GM23338 (cell line): Measurements from ENCODE around the gene CLASRP. TPM values are rescaled to one million over a fixed set of nuclear protein-coding genes. Genes with fewer than 3 reads are reported as not detected.
"Not testable (repeated sequence)": the region's sequence is repeated elsewhere in the genome, so short reads cannot be mapped to it uniquely, and the experiment has no call there.

Experiments used
- ATAC-seq: fragments of 200-7000 bp; cut with Tn5 transposase; 3 replicates; pipeline ENCODE4 v1.9.1; 2020
- DNase-seq: peaks from one replicate; pipeline ENCODE4 v3.0.0-alpha.2; 2015; ENCODE audit warnings: low spot score
- H2AFZ ChIP-seq: fragments of 200-600 bp; sonication (generic); 2 replicates; pipeline ENCODE4 v1.8.0; 2016; ENCODE audit warnings: antibody characterized with exemption, mild to moderate bottlenecking, moderate library complexity
- H3F3A ChIP-seq: fragments of 200-600 bp; sonication (generic); replicated peaks from 2 replicates; pipeline ENCODE4 v1.8.0; 2017; ENCODE audit warnings: antibody characterized with exemption, mixed run types, low read depth
- H3K27ac ChIP-seq: fragments of 200-600 bp; sonication (generic); 2 replicates; pipeline ENCODE4 v1.6.1; 2016; ENCODE audit warnings: low read depth
- H3K27me3 ChIP-seq: fragments of 200-600 bp; sonication (generic); 2 replicates; pipeline ENCODE4 v1.8.0; 2016; ENCODE audit warnings: mild to moderate bottlenecking, mixed run types, moderate library complexity; ENCODE audit not compliant: insufficient read depth
- H3K36me3 ChIP-seq: fragments of 200-600 bp; sonication (generic); 2 replicates; pipeline ENCODE4 v1.8.0; 2016; ENCODE audit warnings: mild to moderate bottlenecking; ENCODE audit not compliant: insufficient read depth
- H3K4me1 ChIP-seq: fragments of 200-600 bp; sonication (generic); 2 replicates; pipeline ENCODE4 v1.8.0; 2016; ENCODE audit warnings: mild to moderate bottlenecking, moderate library complexity; ENCODE audit not compliant: insufficient read depth
- H3K4me2 ChIP-seq: fragments of 200-600 bp; sonication (generic); 2 replicates; pipeline ENCODE4 v1.7.1; 2017; ENCODE audit warnings: mixed run types
- H3K4me3 ChIP-seq: fragments of 200-600 bp; sonication (generic); 2 replicates; pipeline ENCODE4 v1.6.1; 2016; ENCODE audit warnings: mixed run types
- H3K79me2 ChIP-seq: fragments of 200-600 bp; sonication (generic); replicated peaks from 2 replicates; pipeline ENCODE4 v1.8.0; 2017; ENCODE audit warnings: mild to moderate bottlenecking; ENCODE audit not compliant: insufficient read depth
- H3K9me2 ChIP-seq: fragments of 200-600 bp; sonication (generic); 2 replicates; pipeline ENCODE4 v1.8.0; 2017; ENCODE audit not compliant: insufficient read depth
- H4K20me1 ChIP-seq: fragments of 200-600 bp; sonication (generic); replicated peaks from 2 replicates; pipeline ENCODE4 v1.8.0; 2017; ENCODE audit warnings: mild to moderate bottlenecking; ENCODE audit not compliant: insufficient read depth
- H3K27ac Mint-ChIP-seq: 2 replicates; pipeline ENCODE4 v1.8.0; 2020; ENCODE audit warnings: inconsistent platforms, mild to moderate bottlenecking, moderate library complexity, mixed read lengths
- H3K27me3 Mint-ChIP-seq: 3 replicates; pipeline ENCODE4 v1.8.0; 2022; ENCODE audit warnings: low read depth, mild to moderate bottlenecking, moderate library complexity, mixed read lengths, inconsistent platforms; ENCODE audit not compliant: insufficient read depth, poor library complexity
- H3K36me3 Mint-ChIP-seq: 3 replicates; pipeline ENCODE4 v1.8.0; 2021; ENCODE audit warnings: low read depth, mild to moderate bottlenecking, inconsistent platforms, moderate library complexity, mixed read lengths
- H3K4me1 Mint-ChIP-seq: 3 replicates; pipeline ENCODE4 v1.8.0; 2020; ENCODE audit warnings: mild to moderate bottlenecking, inconsistent platforms, mixed read lengths
- H3K4me3 Mint-ChIP-seq: 3 replicates; pipeline ENCODE4 v1.8.0; 2021; ENCODE audit warnings: moderate library complexity, mild to moderate bottlenecking, inconsistent platforms, mixed read lengths
- H3K9me3 Mint-ChIP-seq: 3 replicates; pipeline ENCODE4 v1.8.0; 2020; ENCODE audit warnings: moderate library complexity, mild to moderate bottlenecking, inconsistent platforms, mixed read lengths
- ETS1 ChIP-seq: IDR thresholded peaks from 2 replicates; pipeline ENCODE4 v1.6.1; 2016; ENCODE audit warnings: antibody characterized with exemption
- EZH2 ChIP-seq: fragments of 200-600 bp; sonication (generic); IDR thresholded peaks from one replicate; pipeline ENCODE4 v1.8.0; 2017; ENCODE audit warnings: antibody characterized with exemption, mild to moderate bottlenecking, low read depth; ENCODE audit not compliant: unreplicated experiment
- EZH2phosphoT487 ChIP-seq: fragments of 200-600 bp; sonication (generic); IDR thresholded peaks from one replicate; pipeline ENCODE4 v1.8.1; 2018; ENCODE audit warnings: antibody characterized with exemption; ENCODE audit not compliant: unreplicated experiment
- JUNB ChIP-seq: IDR thresholded peaks from one replicate; pipeline ENCODE4 v1.6.1; 2016; ENCODE audit warnings: antibody characterized with exemption; ENCODE audit not compliant: unreplicated experiment
- NANOG ChIP-seq: IDR thresholded peaks from 2 replicates; pipeline ENCODE4 v1.6.1; 2016; ENCODE audit warnings: antibody characterized with exemption, borderline replicate concordance
- POLR2AphosphoS5 ChIP-seq: IDR thresholded peaks from 2 replicates; pipeline ENCODE4 v1.6.1; 2016; ENCODE audit warnings: antibody characterized with exemption, low read depth
- STAT1 ChIP-seq: IDR thresholded peaks from one replicate; pipeline ENCODE4 v1.6.1; 2016; ENCODE audit warnings: antibody characterized with exemption; ENCODE audit not compliant: unreplicated experiment
- ZNF114 ChIP-seq: fragments of 250-450 bp; sonication (Bioruptor Pico); IDR thresholded peaks from 2 replicates; pipeline ENCODE4 v1.5.0; 2020; ENCODE audit warnings: mild to moderate bottlenecking, moderate library complexity
- polyA plus RNA-seq: library from polyadenylated mRNA; unstranded; fragments of >200 nt; fragmentation: Nextera tagmentation; extraction: Ambion mirVana; gene quantifications from 2 replicates; pipeline ENCODE4 v1.2.1, GENCODE V29; 2016
- total RNA-seq: library from RNA; depleted of rRNA; stranded (reverse); fragments of >200 nt; shearing (Covaris generic); gene quantifications from 2 replicates; pipeline ENCODE4 v1.2.3, GENCODE V29; 2014
- TF ChIP-seq, protein P1 (sequence below), 2 experiments: fragments of 200-600 bp in 1 of 2; sonication (generic) in 1 of 2; conservative IDR thresholded peaks; 2 replicates each; pipeline versions ENCODE4 v1.5.1 to v1.6.1; 2016 to 2017; ENCODE audit warnings: antibody characterized with exemption in 2 of 2, low read depth in 2 of 2, mild to moderate bottlenecking in 2 of 2, moderate library complexity in 1 of 2
- TF ChIP-seq, protein P2 (sequence below): IDR thresholded peaks from one replicate; pipeline ENCODE4 v1.6.1; 2018; ENCODE audit warnings: antibody characterized with exemption; ENCODE audit not compliant: unreplicated experiment

The CLASRP gene
- total and polyA plus RNA-seq, 2 experiments from 2014 or later = 27.1 to 78.7 TPM

GRCh38 chr19:45104658-45105349 is 66.0 kb downstream of the CLASRP start:
- no peaks in the 10 kb centered on the region for H3K36me3 ChIP-seq
- DNase-seq = no peak
- no peaks in the 10 kb centered on the region for H3F3A ChIP-seq
- H3K36me3 Mint-ChIP-seq = peaks cover 4% of the 10 kb centered on the region; the same call in 2 of the 3 replicates
- H3K27me3 ChIP-seq = no peaks in the 10 kb centered on the region
- TF ChIP-seq STAT1 (no peak), JUNB (no peak), ETS1 (no peak), NANOG (no peak), POLR2AphosphoS5 (no peak), EZH2phosphoT487 (no peak), ZNF114 (CRISPR knock-in tag) (no peak), EZH2 (no peak)
- TF ChIP-seq, protein P1, sequence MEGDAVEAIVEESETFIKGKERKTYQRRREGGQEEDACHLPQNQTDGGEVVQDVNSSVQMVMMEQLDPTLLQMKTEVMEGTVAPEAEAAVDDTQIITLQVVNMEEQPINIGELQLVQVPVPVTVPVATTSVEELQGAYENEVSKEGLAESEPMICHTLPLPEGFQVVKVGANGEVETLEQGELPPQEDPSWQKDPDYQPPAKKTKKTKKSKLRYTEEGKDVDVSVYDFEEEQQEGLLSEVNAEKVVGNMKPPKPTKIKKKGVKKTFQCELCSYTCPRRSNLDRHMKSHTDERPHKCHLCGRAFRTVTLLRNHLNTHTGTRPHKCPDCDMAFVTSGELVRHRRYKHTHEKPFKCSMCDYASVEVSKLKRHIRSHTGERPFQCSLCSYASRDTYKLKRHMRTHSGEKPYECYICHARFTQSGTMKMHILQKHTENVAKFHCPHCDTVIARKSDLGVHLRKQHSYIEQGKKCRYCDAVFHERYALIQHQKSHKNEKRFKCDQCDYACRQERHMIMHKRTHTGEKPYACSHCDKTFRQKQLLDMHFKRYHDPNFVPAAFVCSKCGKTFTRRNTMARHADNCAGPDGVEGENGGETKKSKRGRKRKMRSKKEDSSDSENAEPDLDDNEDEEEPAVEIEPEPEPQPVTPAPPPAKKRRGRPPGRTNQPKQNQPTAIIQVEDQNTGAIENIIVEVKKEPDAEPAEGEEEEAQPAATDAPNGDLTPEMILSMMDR (conservative IDR thresholded peaks at IDR 0.05; ENCODE audit: low read depth in 2 of 2) = no peak
- TF ChIP-seq, protein P2, sequence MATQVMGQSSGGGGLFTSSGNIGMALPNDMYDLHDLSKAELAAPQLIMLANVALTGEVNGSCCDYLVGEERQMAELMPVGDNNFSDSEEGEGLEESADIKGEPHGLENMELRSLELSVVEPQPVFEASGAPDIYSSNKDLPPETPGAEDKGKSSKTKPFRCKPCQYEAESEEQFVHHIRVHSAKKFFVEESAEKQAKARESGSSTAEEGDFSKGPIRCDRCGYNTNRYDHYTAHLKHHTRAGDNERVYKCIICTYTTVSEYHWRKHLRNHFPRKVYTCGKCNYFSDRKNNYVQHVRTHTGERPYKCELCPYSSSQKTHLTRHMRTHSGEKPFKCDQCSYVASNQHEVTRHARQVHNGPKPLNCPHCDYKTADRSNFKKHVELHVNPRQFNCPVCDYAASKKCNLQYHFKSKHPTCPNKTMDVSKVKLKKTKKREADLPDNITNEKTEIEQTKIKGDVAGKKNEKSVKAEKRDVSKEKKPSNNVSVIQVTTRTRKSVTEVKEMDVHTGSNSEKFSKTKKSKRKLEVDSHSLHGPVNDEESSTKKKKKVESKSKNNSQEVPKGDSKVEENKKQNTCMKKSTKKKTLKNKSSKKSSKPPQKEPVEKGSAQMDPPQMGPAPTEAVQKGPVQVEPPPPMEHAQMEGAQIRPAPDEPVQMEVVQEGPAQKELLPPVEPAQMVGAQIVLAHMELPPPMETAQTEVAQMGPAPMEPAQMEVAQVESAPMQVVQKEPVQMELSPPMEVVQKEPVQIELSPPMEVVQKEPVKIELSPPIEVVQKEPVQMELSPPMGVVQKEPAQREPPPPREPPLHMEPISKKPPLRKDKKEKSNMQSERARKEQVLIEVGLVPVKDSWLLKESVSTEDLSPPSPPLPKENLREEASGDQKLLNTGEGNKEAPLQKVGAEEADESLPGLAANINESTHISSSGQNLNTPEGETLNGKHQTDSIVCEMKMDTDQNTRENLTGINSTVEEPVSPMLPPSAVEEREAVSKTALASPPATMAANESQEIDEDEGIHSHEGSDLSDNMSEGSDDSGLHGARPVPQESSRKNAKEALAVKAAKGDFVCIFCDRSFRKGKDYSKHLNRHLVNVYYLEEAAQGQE = no peak
- peaks cover 4% of the 10 kb centered on the region for H3K27me3 Mint-ChIP-seq
- no peak overlapping the region; the same call in 2 of the 3 replicates for H3K4me3 Mint-ChIP-seq
- ATAC-seq = no peak
- no peaks in the 10 kb centered on the region for H3K9me2 ChIP-seq
- H3K4me1 ChIP-seq = peaks cover 5% of the 10 kb centered on the region; the same call in 1 of the 2 replicates
- H3K79me2 ChIP-seq = peaks cover 95% of the 10 kb centered on the region
- H3K4me1 Mint-ChIP-seq = peaks cover 41% of the 10 kb centered on the region
- H4K20me1 ChIP-seq = peaks cover 57% of the 10 kb centered on the region
- no peaks in the 10 kb centered on the region for H3K9me3 Mint-ChIP-seq
- no peak overlapping the region for H3K27ac ChIP-seq
- H3K27ac Mint-ChIP-seq = no peak overlapping the region
- H3K4me2 ChIP-seq = no peak overlapping the region
- H2AFZ ChIP-seq = no peak overlapping the region
- no peak overlapping the region for H3K4me3 ChIP-seq

GRCh38 chr19:45106363-45106762 is 67.5 kb downstream of the CLASRP start:
- ATAC-seq, H3K4me1 ChIP-seq, H3K27ac ChIP-seq, H3K36me3 Mint-ChIP-seq, H3K36me3 ChIP-seq, H3K27me3 ChIP-seq, H3F3A ChIP-seq, H2AFZ ChIP-seq, H3K4me3 ChIP-seq, H3K9me2 ChIP-seq, H3K27me3 Mint-ChIP-seq, H3K9me3 Mint-ChIP-seq, H3K27ac Mint-ChIP-seq, DNase-seq, H3K4me3 Mint-ChIP-seq, H3K4me2 ChIP-seq: not testable (repeated sequence)
- Histone ChIP-seq H4K20me1 (peaks cover 48% of the 10 kb centered on the region), H3K79me2 (peaks cover 94% of the 10 kb centered on the region)
- H3K4me1 Mint-ChIP-seq = peaks cover 29% of the 10 kb centered on the region
